ENCODE measurements around the gene ZBTB7C. TPM values are rescaled to one million over a fixed set of nuclear protein-coding genes. Genes with fewer than 3 reads are reported as not detected.

ZBTB7C gene
- total and polyA plus RNA-seq, 2 of the 8 experiments (the other 6 are each of a cell fraction or from before 2014, with no cell fraction given), result 0.15 to 0.45 TPM

- no peaks in the 10 kb centered on the region for H3K9me3 ChIP-seq (ENCODE audit: insufficient read depth in 2 of 2, low read depth in 1 of 2, low read length in 1 of 2)
- H3K18ac ChIP-seq (ENCODE audit: extremely low read depth, low read length), result no peak overlapping the region
- no peaks in the 10 kb centered on the region for H4K20me1 ChIP-seq (replicated peaks in 1 of 2; ENCODE audit: control insufficient read depth in 1 of 2, insufficient read depth in 2 of 2, low read length in 2 of 2)
- no peaks in the 10 kb centered on the region for H3K27me3 ChIP-seq (replicated peaks in 1 of 4; ENCODE audit: control insufficient read depth in 3 of 4, extremely low read depth in 1 of 4, insufficient read depth in 3 of 4, low read length in 3 of 4)
- no peak overlapping the region for H3K4ac ChIP-seq (replicated peaks; ENCODE audit: insufficient read length, low read depth, low read length)
- no peak overlapping the region for H3K4me3 ChIP-seq (ENCODE audit: extremely low read depth in 1 of 4, insufficient read depth in 2 of 4, low read depth in 3 of 4, low read length in 4 of 4)
- no peaks in the 10 kb centered on the region for H3K79me2 ChIP-seq (ENCODE audit: control insufficient read depth in 1 of 2, insufficient read depth in 2 of 2, low read length in 2 of 2)
- no peaks in the 10 kb centered on the region for H3K23me2 ChIP-seq (ENCODE audit: low read depth, low read length)
- ChIA-PET POLR2A (ENCODE audit: partially characterized antibody) (no interaction called here), CTCF (ENCODE audit: partially characterized antibody) (interaction anchor here (1.0 to 1.7 kb wide), 7 partner anchors 11 to 331 kb away, joined by 3 to 5 read pairs (median 3); no protein-coding TSS in a partner anchor)
- 82% methylated on average over 3 of the region's 3 CpGs; no CpG with 5 or more reads in 1 of the 2 experiments for WGBS, 2 experiments (ENCODE audit: extremely low coverage in 1 of 2, insufficient coverage in 1 of 2, insufficient read length in 1 of 2, insufficient replicate concordance in 2 of 2, low coverage in 1 of 2, low lambda C conversion rate in 2 of 2, missing lambda C conversion rate in 1 of 2)
- no peak overlapping the region for H4K8ac ChIP-seq (ENCODE audit: extremely low read depth, insufficient read depth, low read length)
- no peak overlapping the region for H2BK20ac ChIP-seq (ENCODE audit: low read length)
- H2BK12ac ChIP-seq (ENCODE audit: low read depth, low read length), result no peak overlapping the region
- no peak overlapping the region for H3K23ac ChIP-seq (ENCODE audit: insufficient read length)
- DNase-seq (ENCODE audit: low read depth in 1 of 2, low spot score in 2 of 2), result peak in 1 of 2 experiments; percentile 44
- no peak overlapping the region for H3K27ac ChIP-seq (ENCODE audit: low read depth, low read length)
- no peak overlapping the region for H2BK5ac ChIP-seq (ENCODE audit: low read depth, low read length)
- no peaks in the 10 kb centered on the region; a peak in 1 of 7 replicates for H3K4me1 ChIP-seq (replicated peaks in 1 of 4; ENCODE audit: control insufficient read depth in 3 of 4, insufficient read depth in 4 of 4, low read length in 3 of 4)
- FAIRE-seq, result no peak
- no peaks in the 10 kb centered on the region for H3K79me1 ChIP-seq (ENCODE audit: low read depth, low read length)
- no peaks in the 10 kb centered on the region for H3K36me3 ChIP-seq (ENCODE audit: control insufficient read depth in 2 of 4, insufficient read depth in 4 of 4, low read length in 3 of 4)
- no peak overlapping the region for H3K56ac ChIP-seq (replicated peaks; ENCODE audit: insufficient read length, low read depth, low read length)
- H3K9ac ChIP-seq (replicated peaks in 1 of 4; ENCODE audit: extremely low read depth in 1 of 4, low read depth in 3 of 4, low read length in 3 of 4), result no peak overlapping the region
- no peak overlapping the region for H4K5ac ChIP-seq (ENCODE audit: insufficient read length, low read depth, low read length)
- H2AK5ac ChIP-seq (ENCODE audit: low read depth, low read length), result no peak overlapping the region
- H2BK15ac ChIP-seq (ENCODE audit: low read length), result no peak overlapping the region
- H3K14ac ChIP-seq (ENCODE audit: insufficient read length), result no peak overlapping the region
- H3K4me2 ChIP-seq (ENCODE audit: insufficient read depth in 1 of 2, low read depth in 2 of 2, low read length in 2 of 2), result no peak overlapping the region
- no peak overlapping the region for H4K91ac ChIP-seq (replicated peaks; ENCODE audit: insufficient read length, low read length)
- H2AFZ ChIP-seq (ENCODE audit: low read length), result no peak overlapping the region
- no peak overlapping the region for H2BK120ac ChIP-seq (replicated peaks; ENCODE audit: low read depth, low read length)
- no peak for TF ChIP-seq TCF12 (IDR thresholded peaks at IDR 0.05; ENCODE audit: low read depth, low read length)
- TF ChIP-seq POLR2A (IDR thresholded peaks at IDR 0.05; ENCODE audit: control extremely low read depth in 1 of 2, low read depth in 2 of 2, low read length in 2 of 2), result no peak
- no peak for TF ChIP-seq RNF2 (IDR thresholded peaks at IDR 0.05; ENCODE audit: borderline replicate concordance, low read depth, low read length, missing control alignments, poor library complexity, severe bottlenecking)
- TF ChIP-seq RFX5 (IDR thresholded peaks at IDR 0.05; ENCODE audit: borderline replicate concordance, low read depth, low read length), result no peak
- TF ChIP-seq RBBP5 (IDR thresholded peaks at IDR 0.05; ENCODE audit: borderline replicate concordance, low read depth, low read length), result no peak
- TF ChIP-seq CTBP2 (IDR thresholded peaks at IDR 0.05; ENCODE audit: borderline replicate concordance, insufficient read depth, insufficient read length, low read length), result no peak
- no peak for TF ChIP-seq SIRT6 (IDR thresholded peaks at IDR 0.05; ENCODE audit: low read length)
- no peak for TF ChIP-seq SP4 (IDR thresholded peaks at IDR 0.05; ENCODE audit: low read length)
- no peak for TF ChIP-seq NRF1 (IDR thresholded peaks at IDR 0.05; ENCODE audit: low read depth, low read length)
- TF ChIP-seq SAP30 (IDR thresholded peaks at IDR 0.05; ENCODE audit: insufficient read depth, insufficient replicate concordance, low read length), result no peak
- no peak for TF ChIP-seq CEBPB (IDR thresholded peaks at IDR 0.05; ENCODE audit: low read depth, low read length)
- no peak for TF ChIP-seq CBX5 (IDR thresholded peaks at IDR 0.05; ENCODE audit: low read depth, low read length)
- TF ChIP-seq HDAC6 (IDR thresholded peaks at IDR 0.05; ENCODE audit: low read depth, low read length), result no peak
- no peak for TF ChIP-seq RAD21 (IDR thresholded peaks at IDR 0.05 in 1 of 2, conservative IDR thresholded peaks at IDR 0.05 in 1 of 2; ENCODE audit: low read depth in 2 of 2, low read length in 2 of 2)
- no peak for TF ChIP-seq POU5F1 (IDR thresholded peaks at IDR 0.05; ENCODE audit: low read depth, low read length)
These were observed 217.7 kb downstream of the ZBTB7C start for GRCh38 chr18:48191494-48191893.
